ENCODE data around the gene SEC24A.
A peak's percentile ranks its signal among the peaks of the same experiment; 100 is the strongest.
"Not testable (repeated sequence)": the region's sequence is repeated elsewhere in the genome, so short reads cannot be mapped to it uniquely, and the experiment has no call there.

Gene SEC24A

GRCh38 chr5:134738963-134739661 lies 90.5 kb downstream of the SEC24A start:
- peak overlapping the region; percentile 86 for H3K4me3 ChIP-seq (ENCODE audit: low read depth, low read length)

- no peak overlapping the region for H3K4me3 ChIP-seq (ENCODE audit: low read depth, low read length)
These were observed 92.5 kb downstream of the SEC24A start for GRCh38 chr5:134741052-134741451.

- no peak overlapping the region for H3K4me3 ChIP-seq (ENCODE audit: low read depth, low read length)
These were observed 93.5 kb downstream of the SEC24A start for GRCh38 chr5:134742134-134742533.

GRCh38 chr5:134749415-134749814 lies 100.8 kb downstream of the SEC24A start:
- H3K4me3 ChIP-seq (ENCODE audit: low read depth, low read length) = no peak overlapping the region

GRCh38 chr5:134758176-134758503 lies 109.6 kb downstream of the SEC24A start:
- H3K4me3 ChIP-seq (ENCODE audit: low read depth, low read length) = peak overlapping the region; percentile 94

- H3K4me3 ChIP-seq (ENCODE audit: low read depth, low read length) = peak within 1 kb of the TSS; percentile 94
These were observed 110.1 kb downstream of the SEC24A start, which contains the start of gene DDX46 for GRCh38 chr5:134758504-134759341. Gene DDX46, plus strand, starts transcription at chr5:134758779. Its CDS starts 160 bp downstream, at chr5:134758939.

- H3K4me3 ChIP-seq (ENCODE audit: low read depth, low read length) = not testable (repeated sequence)
These were observed 119.1 kb downstream of the SEC24A start for GRCh38 chr5:134767528-134768291.

- H3K4me3 ChIP-seq (ENCODE audit: low read depth, low read length) = no peak overlapping the region
These were observed 120.6 kb downstream of the SEC24A start for GRCh38 chr5:134769206-134769605.

GRCh38 chr5:134772461-134773125 lies 124.0 kb downstream of the SEC24A start:
- no peak overlapping the region for H3K4me3 ChIP-seq (ENCODE audit: low read depth, low read length)

- H3K4me3 ChIP-seq (ENCODE audit: low read depth, low read length) = no peak overlapping the region
These were observed 128.8 kb downstream of the SEC24A start for GRCh38 chr5:134777366-134777765.

Measured in iPS-11a (cell line).